H1 (cell line): ENCODE results near the gene NCAPG2. TPM values are rescaled to one million over a fixed set of nuclear protein-coding genes. Genes with fewer than 3 reads are reported as not detected.

ENCODE experiments used
- USF2 ChIP-seq: IDR thresholded peaks from 2 replicates; pipeline ENCODE4 v1.6.1; 2011; ENCODE audit warnings: low read length, improper control_type of control experiment
- ZNF274 ChIP-seq: IDR thresholded peaks from 2 replicates; pipeline ENCODE4 v1.7.0; 2012; ENCODE audit warnings: low read length, borderline replicate concordance; ENCODE audit errors: extremely low read depth
- polyA plus RNA-seq, 7 experiments: library from polyadenylated mRNA; depleted of rRNA in 3 of 7; stranded (reverse) in 5 of 7; unstranded in 2 of 7; fragments of >200 nt in 5 of 7; fragments of 200-250 nt in 2 of 7; gene quantifications; 1 replicate in 5 of 7; 2 replicates in 1 of 7; 4 replicates in 1 of 7; pipeline versions ENCODE4 v1.2.1 to v1.2.3, GENCODE V29; 2011 to 2013; ENCODE audit warnings: missing spikeins in 2 of 7, mixed read lengths in 2 of 7
- total RNA-seq: library from RNA; stranded (reverse); fragmentation: NEBNext Ultra II Directional; extraction: Animal tissue kit (Norgen Biotek cat#: 25700); gene quantifications from 2 replicates; pipeline ENCODE4 v1.2.1, GENCODE V29; 2021

NCAPG2 gene
- total and polyA plus RNA-seq, 2 of the 8 experiments (the other 6 are each of a cell fraction or from before 2014, with no cell fraction given): 49.9 to 119 TPM

GRCh38 chr7:158582089-158582456, 122.5 kb downstream of the NCAPG2 start (continued):
- TF ChIP-seq USF2 (no peak), ZNF274 (no peak)
